GM13977 (cell line): Measurements from ENCODE around the gene CR1.
"Not testable (repeated sequence)": the region's sequence is repeated elsewhere in the genome, so short reads cannot be mapped to it uniquely, and the experiment has no call there.

Experiments used
- DNase-seq: peaks from one replicate; pipeline ENCODE4 v3.0.0; 2012; ENCODE audit warnings: low spot score
- CTCF ChIP-seq: IDR thresholded peaks from 2 replicates; pipeline ENCODE4 v1.5.1; 2012; ENCODE audit warnings: mild to moderate bottlenecking, control low read depth; ENCODE audit not compliant: insufficient read depth; ENCODE audit errors: extremely low read depth, missing control alignments
- in situ Hi-C: fragments of 300-500 bp; cut with MboI; formaldehyde crosslinking; loops from one replicate; pipeline ENCODE4 v1.12.0; 2022; ENCODE audit warnings: low sequenced_read_pairs, low pct_unique_long_range_greater_than_20kb, mixed read lengths, inconsistent platforms; ENCODE audit not compliant: unreplicated experiment

Gene CR1

GRCh38 chr1:207516729-207517128 lies 20.8 kb downstream of the CR1 start:
- in situ Hi-C loops = no loop called here
- DNase-seq = no peak
- TF ChIP-seq CTCF = no peak

GRCh38 chr1:207518608-207519236 lies 22.8 kb downstream of the CR1 start:
- no peak for TF ChIP-seq CTCF
- in situ Hi-C loops = no loop called here

GRCh38 chr1:207519505-207520399 lies 23.8 kb downstream of the CR1 start:
- in situ Hi-C loops = no loop called here
- TF ChIP-seq CTCF = no peak
- no peak for DNase-seq

More at GRCh38 chr1:207518608-207519236, 22.8 kb downstream of the CR1 start:
- DNase-seq = no peak

- DNase-seq, in situ Hi-C loops: not testable (repeated sequence)
These were observed 24.7 kb downstream of the CR1 start for GRCh38 chr1:207520400-207521345.

- in situ Hi-C loops, DNase-seq: not testable (repeated sequence)
These were observed 29.3 kb downstream of the CR1 start for GRCh38 chr1:207525239-207525638.

GRCh38 chr1:207528401-207528800 lies 32.4 kb downstream of the CR1 start:
- in situ Hi-C loops, DNase-seq: not testable (repeated sequence)

- DNase-seq, in situ Hi-C loops: not testable (repeated sequence)
These were observed 40.3 kb downstream of the CR1 start for GRCh38 chr1:207536263-207536662.

- in situ Hi-C loops, DNase-seq: not testable (repeated sequence)
These were observed 50.9 kb downstream of the CR1 start for GRCh38 chr1:207546677-207547357.

GRCh38 chr1:207554823-207555222 lies 58.9 kb downstream of the CR1 start:
- DNase-seq, in situ Hi-C loops: not testable (repeated sequence)
